H9 (cell line): ENCODE measurements around the gene PRELID2. TPM values are rescaled to one million over a fixed set of nuclear protein-coding genes. Genes with fewer than 3 reads are reported as not detected.

Source experiments
- DNase-seq: peaks from one replicate; pipeline ENCODE4 v3.0.0-alpha.2; 2017
- H2AFZ ChIP-seq: one replicate; pipeline ENCODE4 v1.6.1; 2013; ENCODE audit warnings: mild to moderate bottlenecking, low read length, control low read depth, moderate library complexity
- H2AK5ac ChIP-seq: 2 replicates; pipeline ENCODE4 v1.6.1; 2013; ENCODE audit warnings: low read length, control low read depth, mixed read lengths; ENCODE audit not compliant: insufficient read length
- H2BK120ac ChIP-seq: one replicate; pipeline ENCODE4 v1.6.1; 2013; ENCODE audit warnings: low read depth, mild to moderate bottlenecking, low read length, control low read depth, inconsistent platforms; ENCODE audit not compliant: poor library complexity, severe bottlenecking
- H2BK12ac ChIP-seq: 2 replicates; pipeline ENCODE4 v1.6.1; 2013; ENCODE audit warnings: low read length, control low read depth, mixed read lengths, low read depth; ENCODE audit not compliant: insufficient read length
- H2BK15ac ChIP-seq: 2 replicates; pipeline ENCODE4 v1.6.1; 2013; ENCODE audit warnings: low read depth, low read length, control low read depth
- H2BK20ac ChIP-seq: one replicate; pipeline ENCODE4 v1.6.1; 2013; ENCODE audit warnings: low read depth, mild to moderate bottlenecking, low read length, control low read depth, inconsistent platforms; ENCODE audit not compliant: poor library complexity, severe bottlenecking
- H2BK5ac ChIP-seq: 2 replicates; pipeline ENCODE4 v1.6.1; 2013; ENCODE audit warnings: low read length, control low read depth, mixed read lengths; ENCODE audit not compliant: insufficient read length
- H3K14ac ChIP-seq: 2 replicates; pipeline ENCODE4 v1.6.1; 2013; ENCODE audit warnings: low read length, control low read depth; ENCODE audit not compliant: insufficient read depth
- H3K18ac ChIP-seq: 2 replicates; pipeline ENCODE4 v1.6.1; 2013; ENCODE audit warnings: low read depth, mild to moderate bottlenecking, mixed read lengths, low read length, control low read depth; ENCODE audit not compliant: insufficient read length
- H3K23ac ChIP-seq: 2 replicates; pipeline ENCODE4 v1.6.1; 2013; ENCODE audit warnings: low read length, control low read depth, mixed read lengths, low read depth; ENCODE audit not compliant: insufficient read length
- H3K23me2 ChIP-seq: 2 replicates; pipeline ENCODE4 v1.6.1; 2013; ENCODE audit warnings: low read depth, mild to moderate bottlenecking, mixed read lengths, low read length, control low read depth; ENCODE audit not compliant: insufficient read length, poor library complexity, severe bottlenecking
- H3K27ac ChIP-seq: 2 replicates; pipeline ENCODE4 v1.5.1; 2013; ENCODE audit warnings: low read length, control low read depth, mixed read lengths, low read depth; ENCODE audit not compliant: insufficient read length
- H3K27me3 ChIP-seq: 2 replicates; pipeline ENCODE4 v1.6.1; 2013; ENCODE audit warnings: low read length, control low read depth, inconsistent platforms; ENCODE audit not compliant: insufficient read depth
- H3K4ac ChIP-seq: 2 replicates; pipeline ENCODE4 v1.6.1; 2013; ENCODE audit warnings: low read depth, mild to moderate bottlenecking, control low read depth, inconsistent platforms, low read length, moderate library complexity
- H3K4me1 ChIP-seq: 2 replicates; pipeline ENCODE4 v1.6.1; 2013; ENCODE audit warnings: low read length, control low read depth, inconsistent platforms; ENCODE audit not compliant: insufficient read depth
- H3K4me2 ChIP-seq: 2 replicates; pipeline ENCODE4 v1.6.1; 2013; ENCODE audit warnings: low read length, control low read depth, mixed read lengths; ENCODE audit not compliant: insufficient read length, insufficient read depth
- H3K56ac ChIP-seq: 2 replicates; pipeline ENCODE4 v1.6.1; 2013; ENCODE audit warnings: low read depth, mild to moderate bottlenecking, mixed read lengths, low read length, control low read depth; ENCODE audit not compliant: insufficient read length
- H3K79me1 ChIP-seq: 2 replicates; pipeline ENCODE4 v1.6.1; 2013; ENCODE audit warnings: low read depth, mild to moderate bottlenecking, moderate library complexity, low read length, control low read depth, inconsistent platforms; ENCODE audit not compliant: insufficient read depth, poor library complexity, severe bottlenecking
- H3K79me2 ChIP-seq: 2 replicates; pipeline ENCODE4 v1.6.1; 2013; ENCODE audit warnings: low read length, control low read depth, inconsistent platforms; ENCODE audit not compliant: insufficient read depth
- H3K9ac ChIP-seq: 2 replicates; pipeline ENCODE4 v1.6.1; 2013; ENCODE audit warnings: low read length, control low read depth, mixed read lengths; ENCODE audit not compliant: insufficient read length; ENCODE audit errors: extremely low read depth
- H3K9me3 ChIP-seq: one replicate; pipeline ENCODE4 v1.6.1; 2013; ENCODE audit warnings: low read depth, low read length, inconsistent platforms; ENCODE audit not compliant: control insufficient read depth
- H3T11ph ChIP-seq: one replicate; pipeline ENCODE4 v1.6.1; 2013; ENCODE audit warnings: mild to moderate bottlenecking, low read length, control low read depth, inconsistent platforms
- H4K20me1 ChIP-seq: one replicate; pipeline ENCODE4 v1.6.1; 2013; ENCODE audit not compliant: control insufficient read depth, insufficient read length, insufficient read depth
- H4K5ac ChIP-seq: 2 replicates; pipeline ENCODE4 v1.6.1; 2013; ENCODE audit warnings: low read depth, mild to moderate bottlenecking, mixed read lengths, low read length, control low read depth; ENCODE audit not compliant: insufficient read length
- H4K8ac ChIP-seq: replicated peaks from 2 replicates; pipeline ENCODE4 v1.6.1; 2013; ENCODE audit warnings: low read length, control low read depth, mixed read lengths, low read depth; ENCODE audit not compliant: insufficient read length
- H4K91ac ChIP-seq: 2 replicates; pipeline ENCODE4 v1.6.1; 2013; ENCODE audit warnings: low read depth, mild to moderate bottlenecking, moderate library complexity, mixed read lengths, low read length, control low read depth; ENCODE audit not compliant: insufficient read length
- H3K27ac Mint-ChIP-seq, 3 experiments: 2 replicates in 2 of 3; 3 replicates in 1 of 3; pipeline ENCODE4 v1.8.0; 2020 to 2021; ENCODE audit warnings: mixed read lengths in 3 of 3, mild to moderate bottlenecking in 1 of 3, moderate library complexity in 1 of 3
- H3K27me3 Mint-ChIP-seq: 2 replicates; pipeline ENCODE4 v1.8.0; 2021; ENCODE audit warnings: low read depth, mild to moderate bottlenecking, moderate library complexity, mixed read lengths
- H3K36me3 Mint-ChIP-seq, 3 experiments: 2 replicates in 2 of 3; 3 replicates in 1 of 3; pipeline ENCODE4 v1.8.0; 2020 to 2021; ENCODE audit warnings: low read depth in 3 of 3, mixed read lengths in 3 of 3; ENCODE audit not compliant: insufficient read depth in 1 of 3
- H3K4me1 Mint-ChIP-seq, 2 experiments: 2 replicates each; pipeline ENCODE4 v1.8.0; 2020; ENCODE audit warnings: mixed read lengths in 2 of 2
- H3K4me3 Mint-ChIP-seq, 2 experiments: 2 replicates in 1 of 2; 3 replicates in 1 of 2; pipeline ENCODE4 v1.8.0; 2020 to 2021; ENCODE audit warnings: mild to moderate bottlenecking in 2 of 2, mixed read lengths in 2 of 2, moderate library complexity in 1 of 2
- H3K9me3 Mint-ChIP-seq, 2 experiments: 2 replicates in 1 of 2; 3 replicates in 1 of 2; pipeline ENCODE4 v1.8.0; 2020; ENCODE audit warnings: mild to moderate bottlenecking in 2 of 2, mixed read lengths in 2 of 2, moderate library complexity in 1 of 2
- CTCF ChIP-seq: fragments of 200-600 bp; sonication (generic); conservative IDR thresholded peaks from 3 replicates; pipeline ENCODE4 v1.8.0; 2021; ENCODE audit warnings: antibody characterized with exemption, mild to moderate bottlenecking
- WGBS: extraction: QIAGEN DNeasy Blood & Tissue Kit; methylation state at CpG from one replicate; pipeline ENCODE4 v1.1.7; 2013; ENCODE audit warnings: missing lambda C conversion rate, low lambda C conversion rate, mixed read lengths; ENCODE audit not compliant: insufficient read length; ENCODE audit errors: extremely low coverage; 5-methylcytosine and 5-hydroxymethylcytosine counted together
- total RNA-seq: library from RNA; stranded (reverse); gene quantifications from 2 replicates; pipeline ENCODE4 v1.2.1, GENCODE V29; 2021

The PRELID2 gene
- total RNA-seq, 1 experiment from 2014 or later = 13.2 TPM

- H4K5ac ChIP-seq = no peak overlapping the region
- H3K27ac ChIP-seq = no peak overlapping the region
- TF ChIP-seq CTCF = no peak
- no peak overlapping the region for H2BK120ac ChIP-seq
- H3K27me3 Mint-ChIP-seq = peaks cover 13% of the 10 kb centered on the region
- no peaks in the 10 kb centered on the region for H3K4me1 ChIP-seq
- H3K9me3 ChIP-seq = no peaks in the 10 kb centered on the region
- no peaks in the 10 kb centered on the region for H4K20me1 ChIP-seq
- no peak overlapping the region for H3K18ac ChIP-seq
- no peak overlapping the region for H3K4me2 ChIP-seq
- H3K23ac ChIP-seq = no peak overlapping the region
- no peak overlapping the region for H2BK12ac ChIP-seq
- no peak overlapping the region for H2AK5ac ChIP-seq
- H3K4me3 Mint-ChIP-seq = no peak overlapping the region
- H2BK5ac ChIP-seq = no peak overlapping the region
- no peak overlapping the region for H2BK20ac ChIP-seq
- H3K23me2 ChIP-seq = no peaks in the 10 kb centered on the region
- no peak overlapping the region for H3K56ac ChIP-seq
- no peak overlapping the region for H2BK15ac ChIP-seq
- H3K4me1 Mint-ChIP-seq = peaks cover 4% of the 10 kb centered on the region in 2 experiments; a peak in 2 of 4 replicates
- H3K4ac ChIP-seq = no peak overlapping the region
- H3K79me2 ChIP-seq = no peaks in the 10 kb centered on the region
- no peaks in the 10 kb centered on the region; the same call in 1 of the 2 replicates for H3K27me3 ChIP-seq
- WGBS = no CpG with 5 or more reads among the region's 3 CpGs
- no peak overlapping the region for H3K14ac ChIP-seq
- no peaks in the 10 kb centered on the region; a peak in 1 of 5 replicates for H3K9me3 Mint-ChIP-seq
- no peaks in the 10 kb centered on the region for H3K79me1 ChIP-seq
- DNase-seq = no peak
- no peak overlapping the region for H3K27ac Mint-ChIP-seq
- no peak overlapping the region for H2AFZ ChIP-seq
- no peak overlapping the region for H3T11ph ChIP-seq
- no peak overlapping the region for H4K8ac ChIP-seq
- no peak overlapping the region for H3K9ac ChIP-seq
- no peaks in the 10 kb centered on the region; a peak in 1 of 7 replicates for H3K36me3 Mint-ChIP-seq
- no peak overlapping the region for H4K91ac ChIP-seq
These were observed 5.5 kb upstream of the PRELID2 start for GRCh38 chr5:145840458-145841132.
